Neural progenitor cell (in vitro differentiated cells): ENCODE results near the gene TOR4A. TPM values are rescaled to one million over a fixed set of nuclear protein-coding genes. Genes with fewer than 3 reads are reported as not detected.

Experiments
- DNase-seq: peaks from one replicate; pipeline ENCODE4 v3.0.0-alpha.2; 2016; ENCODE audit warnings: low spot score
- H2AFZ ChIP-seq: fragments of 200-600 bp; sonication (generic); replicated peaks from 2 replicates; pipeline ENCODE4 v1.6.1; 2016; ENCODE audit warnings: antibody characterized with exemption
- H3F3A ChIP-seq: fragments of 200-600 bp; sonication (generic); 2 replicates; pipeline ENCODE4 v1.6.1; 2016; ENCODE audit warnings: antibody characterized with exemption, low read depth
- H3K27ac ChIP-seq: fragments of 200-600 bp; sonication (generic); 2 replicates; pipeline ENCODE4 v1.5.1; 2016; ENCODE audit warnings: mild to moderate bottlenecking
- H3K27me3 ChIP-seq: fragments of 200-600 bp; sonication (generic); 2 replicates; pipeline ENCODE4 v1.6.1; 2016; ENCODE audit warnings: mild to moderate bottlenecking, moderate library complexity
- H3K36me3 ChIP-seq: fragments of 200-600 bp; sonication (generic); 2 replicates; pipeline ENCODE4 v1.5.1; 2016
- H3K4me1 ChIP-seq: fragments of 200-600 bp; sonication (generic); 2 replicates; pipeline ENCODE4 v1.6.1; 2016; ENCODE audit warnings: mixed run types
- H3K4me2 ChIP-seq: fragments of 200-600 bp; sonication (generic); 2 replicates; pipeline ENCODE4 v1.6.1; 2016
- H3K4me3 ChIP-seq: fragments of 200-600 bp; sonication (generic); 2 replicates; pipeline ENCODE4 v1.5.1; 2016
- H3K79me2 ChIP-seq: fragments of 200-600 bp; sonication (generic); 2 replicates; pipeline ENCODE4 v1.6.1; 2016; ENCODE audit warnings: low read depth
- H3K9ac ChIP-seq: fragments of 200-600 bp; sonication (generic); 2 replicates; pipeline ENCODE4 v1.6.1; 2016
- H3K9me3 ChIP-seq: fragments of 200-600 bp; sonication (generic); 2 replicates; pipeline ENCODE4 v1.5.1; 2016; ENCODE audit warnings: low read depth
- H4K20me1 ChIP-seq: fragments of 200-600 bp; sonication (generic); 2 replicates; pipeline ENCODE4 v1.6.1; 2016; ENCODE audit warnings: low read depth
- H3K27ac Mint-ChIP-seq: 3 replicates; pipeline ENCODE4 v1.8.0; 2021; ENCODE audit warnings: mixed read lengths
- H3K27me3 Mint-ChIP-seq: 2 replicates; pipeline ENCODE4 v1.8.0; 2022; ENCODE audit warnings: low read depth, mild to moderate bottlenecking, inconsistent platforms, moderate library complexity, mixed read lengths; ENCODE audit not compliant: insufficient read depth
- H3K36me3 Mint-ChIP-seq: 3 replicates; pipeline ENCODE4 v1.8.0; 2021; ENCODE audit warnings: mixed read lengths
- H3K4me1 Mint-ChIP-seq: 3 replicates; pipeline ENCODE4 v1.8.0; 2021; ENCODE audit warnings: mixed read lengths
- H3K4me3 Mint-ChIP-seq: 3 replicates; pipeline ENCODE4 v1.8.0; 2021; ENCODE audit warnings: mild to moderate bottlenecking, moderate library complexity, mixed read lengths
- H3K9me3 Mint-ChIP-seq: 3 replicates; pipeline ENCODE4 v1.8.0; 2020; ENCODE audit warnings: mixed read lengths
- CTCF ChIP-seq: fragments of 200-600 bp; sonication (generic); IDR thresholded peaks from 2 replicates; pipeline ENCODE4 v1.5.1; 2017; ENCODE audit warnings: antibody characterized with exemption, mild to moderate bottlenecking
- EZH2 ChIP-seq: fragments of 200-600 bp; sonication (generic); IDR thresholded peaks from 2 replicates; pipeline ENCODE4 v1.6.1; 2017; ENCODE audit warnings: antibody characterized with exemption, mild to moderate bottlenecking, moderate library complexity
- EZH2phosphoT487 ChIP-seq: fragments of 200-600 bp; sonication (generic); IDR thresholded peaks from 2 replicates; pipeline ENCODE4 v1.6.1; 2017; ENCODE audit warnings: antibody characterized with exemption
- total RNA-seq: library from RNA; depleted of rRNA; stranded (reverse); fragments of >200 nt; gene quantifications from 2 replicates; pipeline ENCODE4 v1.2.3, GENCODE V29; 2015; ENCODE audit warnings: low replicate concordance

The TOR4A gene
- total RNA-seq = 0.39 and 2.8 TPM in 2 replicates

GRCh38 chr9:137277329-137278041 lies at the start of gene TOR4A:
TOR4A (plus strand) TSS chr9:137277726; CDS start chr9:137278690, 964 bp downstream.
- Histone ChIP-seq H3K36me3 (no peaks in the 10 kb centered on the region), H3K79me2 (no peaks in the 10 kb centered on the region), H3K9ac (no peak within 1 kb of the TSS), H3K4me1 (peaks cover 24% of the 10 kb centered on the region), H3K9me3 (no peaks in the 10 kb centered on the region), H3F3A (peaks cover 21% of the 10 kb centered on the region), H3K27me3 (peaks cover 46% of the 10 kb centered on the region), H3K4me2 (peak within 1 kb of the TSS; percentile 72), H4K20me1 (no peaks in the 10 kb centered on the region), H3K4me3 (peak within 1 kb of the TSS; percentile 13), H2AFZ (no peak within 1 kb of the TSS), H3K27ac (peak within 1 kb of the TSS; percentile 76)
- Mint-ChIP-seq H3K4me3 (no peak within 1 kb of the TSS), H3K27ac (peak within 1 kb of the TSS; percentile 83), H3K9me3 (peaks cover under 1% of the 10 kb centered on the region), H3K27me3 (peaks cover 10% of the 10 kb centered on the region), H3K4me1 (peaks cover 19% of the 10 kb centered on the region), H3K36me3 (no peaks in the 10 kb centered on the region)
- peak; percentile 75 for DNase-seq
- TF ChIP-seq EZH2phosphoT487 (no peak), CTCF (no peak)

- no peaks in the 10 kb centered on the region for H4K20me1 ChIP-seq
- no peak overlapping the region for H3K27ac ChIP-seq
- peaks cover 6% of the 10 kb centered on the region for H3K27me3 Mint-ChIP-seq
- peaks cover 5% of the 10 kb centered on the region for H3F3A ChIP-seq
- H3K9ac ChIP-seq = no peak overlapping the region
- H3K9me3 ChIP-seq = no peaks in the 10 kb centered on the region
- no peak overlapping the region for H2AFZ ChIP-seq
- no peaks in the 10 kb centered on the region for H3K79me2 ChIP-seq
- DNase-seq = no peak
- H3K9me3 Mint-ChIP-seq = no peaks in the 10 kb centered on the region
- H3K4me3 ChIP-seq = no peak overlapping the region
- peaks cover 2% of the 10 kb centered on the region for H3K27me3 ChIP-seq
- H3K36me3 ChIP-seq = no peaks in the 10 kb centered on the region
- H3K4me1 Mint-ChIP-seq = peaks cover 3% of the 10 kb centered on the region
- TF ChIP-seq EZH2phosphoT487 (no peak), CTCF (no peak), EZH2 (no peak)
- no peak overlapping the region for H3K4me2 ChIP-seq
- H3K36me3 Mint-ChIP-seq = no peaks in the 10 kb centered on the region
- H3K4me1 ChIP-seq = peaks cover 1% of the 10 kb centered on the region
- no peak overlapping the region for H3K27ac Mint-ChIP-seq
- H3K4me3 Mint-ChIP-seq = no peak overlapping the region
Measured at GRCh38 chr9:137227853-137228505, 49.5 kb upstream of the TOR4A start.

GRCh38 chr9:137228506-137228967 lies 49.0 kb upstream of the TOR4A start:
- no peak overlapping the region for H3K4me2 ChIP-seq
- H3K27me3 Mint-ChIP-seq = peaks cover 6% of the 10 kb centered on the region
- no peak overlapping the region for H3K27ac Mint-ChIP-seq

More at GRCh38 chr9:137228506-137228967, 49.0 kb upstream of the TOR4A start:
- Histone ChIP-seq H3K4me1 (no peaks in the 10 kb centered on the region), H3K79me2 (no peaks in the 10 kb centered on the region), H2AFZ (no peak overlapping the region), H3K9ac (no peak overlapping the region), H3K27me3 (no peaks in the 10 kb centered on the region), H3F3A (no peaks in the 10 kb centered on the region), H3K36me3 (no peaks in the 10 kb centered on the region), H3K9me3 (no peaks in the 10 kb centered on the region), H4K20me1 (no peaks in the 10 kb centered on the region), H3K4me3 (no peak overlapping the region), H3K27ac (no peak overlapping the region)
- H3K4me1 Mint-ChIP-seq = peaks cover 3% of the 10 kb centered on the region
- no peaks in the 10 kb centered on the region for H3K36me3 Mint-ChIP-seq
- H3K4me3 Mint-ChIP-seq = no peak overlapping the region
- DNase-seq = no peak
- TF ChIP-seq CTCF (no peak), EZH2phosphoT487 (no peak), EZH2 (no peak)
- H3K9me3 Mint-ChIP-seq = no peaks in the 10 kb centered on the region
